ENCODE results near the gene ACBD4. TPM values are rescaled to one million over a fixed set of nuclear protein-coding genes. Genes with fewer than 3 reads are reported as not detected.

ACBD4 gene
- total RNA-seq, 1 experiment from 2014 or later = 21.2 TPM

DNA sequence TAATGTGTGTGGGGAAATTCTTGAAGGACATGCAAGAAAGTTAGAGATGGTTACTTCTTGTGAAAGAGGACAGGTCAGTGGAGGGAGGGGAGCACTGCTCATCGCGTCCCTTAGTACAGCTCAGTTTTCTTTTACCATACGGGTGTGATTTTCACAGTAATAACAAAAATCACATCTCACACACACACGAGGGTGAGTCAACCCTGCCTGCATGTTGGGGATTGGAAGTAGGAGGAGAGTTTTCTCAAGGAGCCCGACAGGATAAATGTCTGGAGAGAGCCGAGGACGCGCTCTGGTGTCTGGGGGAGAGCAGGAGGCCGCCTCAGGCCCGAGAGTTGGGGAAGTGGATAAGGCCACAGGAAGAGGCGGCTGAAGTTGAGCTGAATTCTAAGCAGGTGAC, 19.6 kb upstream of the ACBD4 start:
- Histone ChIP-seq H3K9me3 (no peaks in the 10 kb centered on the region), H3K4me3 (ENCODE audit: low read depth, low read length) (no peak overlapping the region), H3K4me1 (peaks cover 7% of the 10 kb centered on the region; the same call in 1 of the 2 replicates), H3K36me3 (ENCODE audit: control insufficient read depth, insufficient read depth, low read length) (peaks cover 2% of the 10 kb centered on the region; the same call in 1 of the 2 replicates), H3K27me3 (replicated peaks; ENCODE audit: control insufficient read depth, insufficient read depth, low read length) (no peaks in the 10 kb centered on the region)
- no peaks in the 10 kb centered on the region for H3K9me3 Mint-ChIP-seq (ENCODE audit: unreplicated experiment)
- no peaks in the 10 kb centered on the region for H3K27me3 Mint-ChIP-seq (ENCODE audit: insufficient read depth, unreplicated experiment)
- POLR2A ChIA-PET = no interaction called here
- TF ChIP-seq, protein P1, sequence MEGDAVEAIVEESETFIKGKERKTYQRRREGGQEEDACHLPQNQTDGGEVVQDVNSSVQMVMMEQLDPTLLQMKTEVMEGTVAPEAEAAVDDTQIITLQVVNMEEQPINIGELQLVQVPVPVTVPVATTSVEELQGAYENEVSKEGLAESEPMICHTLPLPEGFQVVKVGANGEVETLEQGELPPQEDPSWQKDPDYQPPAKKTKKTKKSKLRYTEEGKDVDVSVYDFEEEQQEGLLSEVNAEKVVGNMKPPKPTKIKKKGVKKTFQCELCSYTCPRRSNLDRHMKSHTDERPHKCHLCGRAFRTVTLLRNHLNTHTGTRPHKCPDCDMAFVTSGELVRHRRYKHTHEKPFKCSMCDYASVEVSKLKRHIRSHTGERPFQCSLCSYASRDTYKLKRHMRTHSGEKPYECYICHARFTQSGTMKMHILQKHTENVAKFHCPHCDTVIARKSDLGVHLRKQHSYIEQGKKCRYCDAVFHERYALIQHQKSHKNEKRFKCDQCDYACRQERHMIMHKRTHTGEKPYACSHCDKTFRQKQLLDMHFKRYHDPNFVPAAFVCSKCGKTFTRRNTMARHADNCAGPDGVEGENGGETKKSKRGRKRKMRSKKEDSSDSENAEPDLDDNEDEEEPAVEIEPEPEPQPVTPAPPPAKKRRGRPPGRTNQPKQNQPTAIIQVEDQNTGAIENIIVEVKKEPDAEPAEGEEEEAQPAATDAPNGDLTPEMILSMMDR (IDR thresholded peaks at IDR 0.05; ENCODE audit: insufficient read depth in 1 of 2, low read depth in 1 of 2, low read length in 1 of 2, severe bottlenecking in 1 of 2, unreplicated experiment in 1 of 2) = no peak
- H3K27ac Mint-ChIP-seq (ENCODE audit: unreplicated experiment) = peak overlapping the region; percentile 25
- H3K4me1 Mint-ChIP-seq (ENCODE audit: low read depth, unreplicated experiment) = peaks cover 6% of the 10 kb centered on the region
- no peak for DNase-seq
- H3K36me3 Mint-ChIP-seq (ENCODE audit: insufficient read depth, unreplicated experiment) = peaks cover 46% of the 10 kb centered on the region
- BruUV-seq (replicated peaks) = no TSS peak
- intact Hi-C loops (cut with micrococcal nuclease; ENCODE audit: unreplicated experiment) = no loop called here
- H3K4me3 Mint-ChIP-seq (ENCODE audit: unreplicated experiment) = no peak overlapping the region
- CTCF ChIA-PET = interaction anchor here (1.0 to 1.4 kb wide), 2 partner anchors 19 to 20 kb away, joined by 3 read pairs; partner anchors contain the start of gene ACBD4

DNA sequence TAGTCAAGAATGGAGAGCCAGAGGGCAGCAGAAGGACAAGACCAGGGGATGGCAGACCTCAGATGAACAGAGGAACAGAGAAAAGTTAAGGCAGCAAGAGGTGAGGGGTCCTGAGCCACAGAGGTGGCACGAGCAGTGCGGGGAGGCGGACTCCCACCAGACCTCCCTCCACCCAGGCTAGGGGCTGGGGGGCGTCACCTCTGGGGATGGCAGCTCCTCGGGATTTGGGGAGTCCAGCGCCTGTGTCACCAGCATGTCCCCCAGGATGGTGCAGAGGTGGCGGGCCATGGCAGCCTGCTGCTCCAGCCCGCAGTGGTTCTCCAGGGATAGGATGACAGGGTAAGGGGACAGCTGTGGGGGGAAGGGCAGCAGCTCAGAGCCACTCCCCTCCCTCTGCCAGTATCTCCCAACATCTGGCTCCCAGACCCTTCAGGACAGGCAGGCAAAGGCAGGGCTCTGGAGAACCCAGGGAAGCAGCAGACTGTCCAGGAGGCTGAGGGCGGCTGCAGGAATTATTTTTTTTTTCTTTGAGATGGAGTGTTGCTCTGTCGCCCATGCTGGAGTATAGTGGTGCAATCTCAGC, 19.0 kb upstream of the ACBD4 start:
- Mint-ChIP-seq H3K4me1 (ENCODE audit: low read depth, unreplicated experiment) (peaks cover 6% of the 10 kb centered on the region), H3K27me3 (ENCODE audit: insufficient read depth, unreplicated experiment) (no peaks in the 10 kb centered on the region), H3K4me3 (ENCODE audit: unreplicated experiment) (no peak overlapping the region), H3K36me3 (ENCODE audit: insufficient read depth, unreplicated experiment) (peaks cover 48% of the 10 kb centered on the region), H3K9me3 (ENCODE audit: unreplicated experiment) (no peaks in the 10 kb centered on the region), H3K27ac (ENCODE audit: unreplicated experiment) (peak overlapping the region; percentile 25)
- no peak for DNase-seq
- CTCF ChIA-PET = interaction anchor here (1.4 kb wide), 1 partner anchor 19 kb away, joined by 3 read pairs; the partner anchor contains the start of gene ACBD4
- H3K36me3 ChIP-seq (ENCODE audit: control insufficient read depth, insufficient read depth, low read length) = peaks cover 2% of the 10 kb centered on the region; the same call in 1 of the 2 replicates
- POLR2A ChIA-PET = no interaction called here
- TF ChIP-seq, protein P1 (IDR thresholded peaks at IDR 0.05; ENCODE audit: insufficient read depth in 1 of 2, low read depth in 1 of 2, low read length in 1 of 2, severe bottlenecking in 1 of 2, unreplicated experiment in 1 of 2) = no peak
- peaks cover 7% of the 10 kb centered on the region; the same call in 1 of the 2 replicates for H3K4me1 ChIP-seq
- H3K4me3 ChIP-seq (ENCODE audit: low read depth, low read length) = no peak overlapping the region
- BruUV-seq (replicated peaks) = no TSS peak
- H3K9me3 ChIP-seq = no peaks in the 10 kb centered on the region
- no peaks in the 10 kb centered on the region for H3K27me3 ChIP-seq (replicated peaks; ENCODE audit: control insufficient read depth, insufficient read depth, low read length)
- intact Hi-C loops (cut with micrococcal nuclease; ENCODE audit: unreplicated experiment) = no loop called here

DNA sequence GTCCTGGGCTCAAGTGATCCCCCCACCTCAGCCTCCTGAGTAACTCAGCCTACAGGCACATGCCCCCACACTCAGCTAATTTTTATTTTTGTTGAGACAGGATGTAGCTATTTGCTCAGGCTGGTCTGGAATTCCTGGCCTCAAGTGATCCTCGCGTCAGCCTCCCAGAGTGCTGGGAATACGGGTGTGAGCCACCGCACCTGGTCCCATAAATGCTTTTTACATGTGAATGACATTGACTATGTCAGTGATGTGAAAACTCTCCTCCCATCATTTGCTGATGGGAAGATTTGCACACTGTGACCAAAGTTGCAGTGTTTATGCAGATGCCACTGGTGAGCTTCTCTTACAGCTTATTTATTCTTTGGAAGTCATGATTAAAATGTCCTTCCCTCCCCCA, 18.2 kb upstream of the ACBD4 start:
- no peak for DNase-seq
- Histone ChIP-seq H3K4me1 (peaks cover 12% of the 10 kb centered on the region), H3K36me3 (ENCODE audit: control insufficient read depth, insufficient read depth, low read length) (peaks cover 2% of the 10 kb centered on the region; the same call in 1 of the 2 replicates), H3K27me3 (replicated peaks; ENCODE audit: control insufficient read depth, insufficient read depth, low read length) (no peaks in the 10 kb centered on the region), H3K4me3 (ENCODE audit: low read depth, low read length) (no peak overlapping the region), H3K9me3 (no peaks in the 10 kb centered on the region)
- H3K4me1 Mint-ChIP-seq (ENCODE audit: low read depth, unreplicated experiment) = peaks cover 6% of the 10 kb centered on the region
- peaks cover 47% of the 10 kb centered on the region for H3K36me3 Mint-ChIP-seq (ENCODE audit: insufficient read depth, unreplicated experiment)
- H3K27me3 Mint-ChIP-seq (ENCODE audit: insufficient read depth, unreplicated experiment) = no peaks in the 10 kb centered on the region
- ChIA-PET POLR2A (no interaction called here), CTCF (interaction anchor here (1.4 kb wide), 1 partner anchor 18 kb away, joined by 3 read pairs; the partner anchor contains the start of gene ACBD4)
- no peaks in the 10 kb centered on the region for H3K9me3 Mint-ChIP-seq (ENCODE audit: unreplicated experiment)
- intact Hi-C loops (cut with micrococcal nuclease; ENCODE audit: unreplicated experiment) = no loop called here
- no TSS peak for BruUV-seq (replicated peaks)
- no peak overlapping the region for H3K4me3 Mint-ChIP-seq (ENCODE audit: unreplicated experiment)
- TF ChIP-seq, protein P1 (IDR thresholded peaks at IDR 0.05; ENCODE audit: insufficient read depth in 1 of 2, low read depth in 1 of 2, low read length in 1 of 2, severe bottlenecking in 1 of 2, unreplicated experiment in 1 of 2) = no peak
- no peak overlapping the region for H3K27ac Mint-ChIP-seq (ENCODE audit: unreplicated experiment)

All from Caco-2 (cell line).